Stimulated activated naive CD4-positive, alpha-beta T cell (primary cell): Measurements from ENCODE around the gene TBX5.

Experiments
- DNase-seq, 6 experiments: peaks; one replicate each; lab custom pipeline; 2025; lab: John Stamatoyannopoulos, UW

Gene TBX5

GRCh38 chr12:114405519-114406271 lies at the start of gene TBX5:
TBX5 (minus strand) TSS chr12:114406144; CDS start chr12:114403898, 2,246 bp downstream.
- DNase-seq, result no peak

GRCh38 chr12:114451657-114452056 lies 45.7 kb upstream of the TBX5 start:
- DNase-seq, result no peak

GRCh38 chr12:114450515-114451300 lies 44.8 kb upstream of the TBX5 start:
- no peak for DNase-seq

GRCh38 chr12:114450019-114450418 lies 44.1 kb upstream of the TBX5 start:
- DNase-seq, result no peak

- DNase-seq, result no peak
Observed at GRCh38 chr12:114448618-114448933, 42.6 kb upstream of the TBX5 start.

GRCh38 chr12:114447799-114448617 lies 42.1 kb upstream of the TBX5 start:
- DNase-seq, result no peak

GRCh38 chr12:114447274-114447716 lies 41.4 kb upstream of the TBX5 start:
- no peak for DNase-seq

- no peak for DNase-seq
Observed at GRCh38 chr12:114445401-114446323, 39.7 kb upstream of the TBX5 start.

GRCh38 chr12:114444422-114445279 lies 38.7 kb upstream of the TBX5 start:
- no peak for DNase-seq

- DNase-seq, result no peak
Observed at GRCh38 chr12:114443607-114444421, 37.9 kb upstream of the TBX5 start.

GRCh38 chr12:114442578-114442977 lies 36.6 kb upstream of the TBX5 start:
- no peak for DNase-seq

- no peak for DNase-seq
Observed at GRCh38 chr12:114441545-114441944, 35.6 kb upstream of the TBX5 start.

GRCh38 chr12:114441039-114441383 lies 35.1 kb upstream of the TBX5 start:
- no peak for DNase-seq

- no peak for DNase-seq
Observed at GRCh38 chr12:114440270-114441038, 34.5 kb upstream of the TBX5 start.

- DNase-seq, result no peak
Observed at GRCh38 chr12:114439817-114440216, 33.9 kb upstream of the TBX5 start.

- DNase-seq, result no peak
Observed at GRCh38 chr12:114439261-114439683, 33.3 kb upstream of the TBX5 start.

- DNase-seq, result no peak
Observed at GRCh38 chr12:114438635-114439256, 32.8 kb upstream of the TBX5 start.

- no peak for DNase-seq
Observed at GRCh38 chr12:114434341-114434740, 28.4 kb upstream of the TBX5 start.
